HEK293T (cell line): ENCODE measurements around the gene KLC4.

Experiments used
- ARNT ChIP-seq: fragments of 450-650 bp; IDR thresholded peaks from 2 replicates; pipeline ENCODE4 v1.6.1; 2017; ENCODE audit warnings: mild to moderate bottlenecking
- CTBP1 ChIP-seq: fragments of 450-650 bp; IDR thresholded peaks from 2 replicates; pipeline ENCODE4 v1.6.1; 2016; ENCODE audit warnings: borderline replicate concordance
- FOXK2 ChIP-seq: fragments of 450-650 bp; IDR thresholded peaks from 2 replicates; pipeline ENCODE4 v1.6.1; 2016; ENCODE audit warnings: mild to moderate bottlenecking
- HDGF ChIP-seq: fragments of 450-650 bp; IDR thresholded peaks from 2 replicates; pipeline ENCODE4 v1.6.1; 2017; ENCODE audit warnings: antibody characterized with exemption, borderline replicate concordance
- L3MBTL2 ChIP-seq: fragments of 450-650 bp; conservative IDR thresholded peaks from 2 replicates; pipeline ENCODE4 v1.6.1; 2016; ENCODE audit warnings: mild to moderate bottlenecking
- LEF1 ChIP-seq: fragments of 450-650 bp; IDR thresholded peaks from 2 replicates; pipeline ENCODE4 v1.6.1; 2017; ENCODE audit warnings: mild to moderate bottlenecking, borderline replicate concordance
- SP1 ChIP-seq: fragments of 450-650 bp; IDR thresholded peaks from 2 replicates; pipeline ENCODE4 v1.6.1; 2017

- TF ChIP-seq SP1 (no peak), HDGF (no peak), LEF1 (no peak), ARNT (no peak), FOXK2 (no peak), L3MBTL2 (no peak), CTBP1 (no peak)
Measured at GRCh38 chr6:43037197-43037596, 22.2 kb upstream of the KLC4 start.
